ENCODE data around the gene STAMBP. TPM values are rescaled to one million over a fixed set of nuclear protein-coding genes. Genes with fewer than 3 reads are reported as not detected.

Gene STAMBP
- polyA plus RNA-seq, 1 donor from 2014 or later: 69.1 TPM

DNA sequence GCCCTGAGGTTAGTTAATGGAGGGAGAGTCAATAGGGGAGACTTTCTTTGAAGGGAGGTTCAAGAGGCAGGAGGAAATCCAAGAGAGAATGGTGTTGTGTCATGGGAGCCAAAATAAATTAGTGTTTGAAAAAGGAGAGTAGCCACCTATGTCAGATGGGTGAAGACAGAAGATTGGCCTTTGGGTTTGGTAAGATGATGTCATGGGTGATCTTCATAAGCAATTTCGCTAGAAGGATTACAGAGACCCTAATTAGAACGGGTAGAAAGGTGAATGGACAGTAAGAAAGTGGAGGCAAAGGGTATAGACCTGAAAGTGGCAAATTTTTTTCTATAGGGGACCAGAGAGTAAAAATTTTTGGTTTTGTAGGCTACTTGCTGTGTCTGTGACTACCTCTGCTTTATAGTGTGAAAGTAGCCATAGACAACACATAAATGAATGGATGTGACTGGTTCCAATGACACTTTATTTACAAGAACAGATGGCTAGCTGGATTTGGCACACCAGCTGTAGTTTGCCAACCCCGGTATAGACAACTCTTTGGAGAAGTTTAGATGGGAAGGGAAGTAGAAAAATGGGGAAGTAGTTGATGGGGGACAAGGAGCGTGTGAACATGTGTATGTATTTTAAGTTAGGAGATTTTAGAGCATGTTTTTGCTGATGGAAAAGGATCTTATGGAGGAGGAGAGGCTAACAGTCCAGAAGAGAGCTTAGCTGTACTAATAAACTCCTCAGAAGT lies 9.3 kb downstream of the STAMBP start:
- Histone ChIP-seq H2AFZ (ENCODE audit: low read depth, low read length) (no peak overlapping the region), H3K9me2 (ENCODE audit: insufficient read depth, low read length) (no peaks in the 10 kb centered on the region), H3K9ac (ENCODE audit: low read length) (no peak overlapping the region), H3K9me3 (ENCODE audit: low read length) (no peaks in the 10 kb centered on the region), H3K27me3 (ENCODE audit: insufficient read depth, low read depth, low read length) (no peaks in the 10 kb centered on the region), H3K27ac (ENCODE audit: low read length) (no peak overlapping the region), H3K79me2 (replicated peaks; ENCODE audit: insufficient read depth, low read length) (no peaks in the 10 kb centered on the region), H3F3A (ENCODE audit: insufficient read depth, low read length, poor library complexity, severe bottlenecking) (no peaks in the 10 kb centered on the region), H4K20me1 (ENCODE audit: insufficient read depth) (no peaks in the 10 kb centered on the region), H3K4me2 (ENCODE audit: low read length) (no peak overlapping the region), H3K4me3 (ENCODE audit: low read length) (no peak overlapping the region), H3K36me3 (ENCODE audit: insufficient read depth, low read length) (peaks cover 13% of the 10 kb centered on the region)
- TF ChIP-seq TAF1 (IDR thresholded peaks at IDR 0.05; ENCODE audit: low read depth) (no peak), EP300 (conservative IDR thresholded peaks at IDR 0.05; ENCODE audit: poor library complexity, severe bottlenecking) (no peak), POLR2AphosphoS5 (IDR thresholded peaks at IDR 0.05) (no peak), MXI1 (conservative IDR thresholded peaks at IDR 0.05; ENCODE audit: poor library complexity, severe bottlenecking) (no peak), RAD21 (conservative IDR thresholded peaks at IDR 0.05) (no peak), EZH2 (IDR thresholded peaks at IDR 0.05; ENCODE audit: borderline replicate concordance, insufficient read depth, low read length, poor library complexity, severe bottlenecking) (no peak), SMC3 (conservative IDR thresholded peaks at IDR 0.05; ENCODE audit: poor library complexity) (no peak)
- TF ChIP-seq, protein P1, sequence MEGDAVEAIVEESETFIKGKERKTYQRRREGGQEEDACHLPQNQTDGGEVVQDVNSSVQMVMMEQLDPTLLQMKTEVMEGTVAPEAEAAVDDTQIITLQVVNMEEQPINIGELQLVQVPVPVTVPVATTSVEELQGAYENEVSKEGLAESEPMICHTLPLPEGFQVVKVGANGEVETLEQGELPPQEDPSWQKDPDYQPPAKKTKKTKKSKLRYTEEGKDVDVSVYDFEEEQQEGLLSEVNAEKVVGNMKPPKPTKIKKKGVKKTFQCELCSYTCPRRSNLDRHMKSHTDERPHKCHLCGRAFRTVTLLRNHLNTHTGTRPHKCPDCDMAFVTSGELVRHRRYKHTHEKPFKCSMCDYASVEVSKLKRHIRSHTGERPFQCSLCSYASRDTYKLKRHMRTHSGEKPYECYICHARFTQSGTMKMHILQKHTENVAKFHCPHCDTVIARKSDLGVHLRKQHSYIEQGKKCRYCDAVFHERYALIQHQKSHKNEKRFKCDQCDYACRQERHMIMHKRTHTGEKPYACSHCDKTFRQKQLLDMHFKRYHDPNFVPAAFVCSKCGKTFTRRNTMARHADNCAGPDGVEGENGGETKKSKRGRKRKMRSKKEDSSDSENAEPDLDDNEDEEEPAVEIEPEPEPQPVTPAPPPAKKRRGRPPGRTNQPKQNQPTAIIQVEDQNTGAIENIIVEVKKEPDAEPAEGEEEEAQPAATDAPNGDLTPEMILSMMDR (IDR thresholded peaks at IDR 0.05; ENCODE audit: poor library complexity, severe bottlenecking): no peak
- TF ChIP-seq, protein P2, sequence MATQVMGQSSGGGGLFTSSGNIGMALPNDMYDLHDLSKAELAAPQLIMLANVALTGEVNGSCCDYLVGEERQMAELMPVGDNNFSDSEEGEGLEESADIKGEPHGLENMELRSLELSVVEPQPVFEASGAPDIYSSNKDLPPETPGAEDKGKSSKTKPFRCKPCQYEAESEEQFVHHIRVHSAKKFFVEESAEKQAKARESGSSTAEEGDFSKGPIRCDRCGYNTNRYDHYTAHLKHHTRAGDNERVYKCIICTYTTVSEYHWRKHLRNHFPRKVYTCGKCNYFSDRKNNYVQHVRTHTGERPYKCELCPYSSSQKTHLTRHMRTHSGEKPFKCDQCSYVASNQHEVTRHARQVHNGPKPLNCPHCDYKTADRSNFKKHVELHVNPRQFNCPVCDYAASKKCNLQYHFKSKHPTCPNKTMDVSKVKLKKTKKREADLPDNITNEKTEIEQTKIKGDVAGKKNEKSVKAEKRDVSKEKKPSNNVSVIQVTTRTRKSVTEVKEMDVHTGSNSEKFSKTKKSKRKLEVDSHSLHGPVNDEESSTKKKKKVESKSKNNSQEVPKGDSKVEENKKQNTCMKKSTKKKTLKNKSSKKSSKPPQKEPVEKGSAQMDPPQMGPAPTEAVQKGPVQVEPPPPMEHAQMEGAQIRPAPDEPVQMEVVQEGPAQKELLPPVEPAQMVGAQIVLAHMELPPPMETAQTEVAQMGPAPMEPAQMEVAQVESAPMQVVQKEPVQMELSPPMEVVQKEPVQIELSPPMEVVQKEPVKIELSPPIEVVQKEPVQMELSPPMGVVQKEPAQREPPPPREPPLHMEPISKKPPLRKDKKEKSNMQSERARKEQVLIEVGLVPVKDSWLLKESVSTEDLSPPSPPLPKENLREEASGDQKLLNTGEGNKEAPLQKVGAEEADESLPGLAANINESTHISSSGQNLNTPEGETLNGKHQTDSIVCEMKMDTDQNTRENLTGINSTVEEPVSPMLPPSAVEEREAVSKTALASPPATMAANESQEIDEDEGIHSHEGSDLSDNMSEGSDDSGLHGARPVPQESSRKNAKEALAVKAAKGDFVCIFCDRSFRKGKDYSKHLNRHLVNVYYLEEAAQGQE (IDR thresholded peaks at IDR 0.05; ENCODE audit: borderline replicate concordance): no peak

DNA sequence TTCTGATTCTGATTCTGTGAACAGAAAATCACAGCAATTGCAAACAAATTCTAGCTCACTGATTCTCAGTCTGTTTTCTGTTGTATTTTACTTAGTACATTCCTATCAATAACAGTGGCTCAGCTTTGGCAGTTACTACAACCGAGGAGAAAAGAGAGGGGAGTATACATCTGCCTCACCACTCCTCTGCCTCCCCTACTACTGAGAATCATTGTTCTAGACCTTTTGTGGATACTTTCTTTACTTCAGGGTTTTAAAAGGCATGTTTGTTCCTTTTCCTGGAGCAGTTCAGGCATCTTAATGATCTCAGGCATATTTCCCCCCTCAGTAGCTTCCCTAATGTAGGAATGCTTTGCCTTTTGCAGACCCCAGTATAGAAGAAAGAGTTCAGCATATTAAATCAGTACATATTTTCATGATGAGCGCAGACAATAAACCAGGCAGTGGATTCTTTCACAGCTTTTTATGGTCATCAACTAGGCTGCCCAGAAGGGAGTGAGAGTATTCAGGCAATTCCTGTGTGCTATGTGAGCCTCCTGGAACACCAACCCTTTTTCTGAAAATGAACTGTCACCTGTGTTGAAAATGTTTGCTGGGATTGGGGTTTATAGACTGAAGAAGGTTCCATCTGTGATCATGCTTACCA lies 10.3 kb downstream of the STAMBP start:
- Histone ChIP-seq H3K36me3 (ENCODE audit: insufficient read depth, low read length) (peaks cover 8% of the 10 kb centered on the region), H3K9me2 (ENCODE audit: insufficient read depth, low read length) (no peaks in the 10 kb centered on the region), H3K27ac (ENCODE audit: low read length) (no peak overlapping the region), H3K9ac (ENCODE audit: low read length) (no peak overlapping the region), H3K4me2 (ENCODE audit: low read length) (no peak overlapping the region), H3K4me3 (ENCODE audit: low read length) (no peak overlapping the region), H3K27me3 (ENCODE audit: insufficient read depth, low read depth, low read length) (no peaks in the 10 kb centered on the region), H4K20me1 (ENCODE audit: insufficient read depth) (no peaks in the 10 kb centered on the region), H3F3A (ENCODE audit: insufficient read depth, low read length, poor library complexity, severe bottlenecking) (no peaks in the 10 kb centered on the region), H3K79me2 (replicated peaks; ENCODE audit: insufficient read depth, low read length) (no peaks in the 10 kb centered on the region), H3K9me3 (ENCODE audit: low read length) (no peaks in the 10 kb centered on the region), H2AFZ (ENCODE audit: low read depth, low read length) (no peak overlapping the region)
- TF ChIP-seq, protein P2 (IDR thresholded peaks at IDR 0.05; ENCODE audit: borderline replicate concordance): no peak
- TF ChIP-seq EZH2 (IDR thresholded peaks at IDR 0.05; ENCODE audit: borderline replicate concordance, insufficient read depth, low read length, poor library complexity, severe bottlenecking) (no peak), POLR2AphosphoS5 (IDR thresholded peaks at IDR 0.05) (no peak), TAF1 (IDR thresholded peaks at IDR 0.05; ENCODE audit: low read depth) (no peak), MXI1 (conservative IDR thresholded peaks at IDR 0.05; ENCODE audit: poor library complexity, severe bottlenecking) (no peak), RAD21 (conservative IDR thresholded peaks at IDR 0.05) (no peak), EP300 (conservative IDR thresholded peaks at IDR 0.05; ENCODE audit: poor library complexity, severe bottlenecking) (no peak), SMC3 (conservative IDR thresholded peaks at IDR 0.05; ENCODE audit: poor library complexity) (no peak)
- TF ChIP-seq, protein P1 (IDR thresholded peaks at IDR 0.05; ENCODE audit: poor library complexity, severe bottlenecking): no peak
